SU-DHL-6 (cell line): ENCODE measurements around the gene GPC3.

ENCODE experiments used
- H2AFZ ChIP-seq: fragments of 200-600 bp; sonication (generic); 2 replicates; pipeline ENCODE4 v1.6.1; 2014; ENCODE audit warnings: low read depth, mild to moderate bottlenecking, moderate library complexity, mixed read lengths, antibody characterized with exemption, low read length; ENCODE audit not compliant: severe bottlenecking
- H3F3A ChIP-seq: fragments of 200-600 bp; shearing (Covaris generic); 2 replicates; pipeline ENCODE4 v1.6.0; 2016; ENCODE audit warnings: antibody characterized with exemption, mild to moderate bottlenecking; ENCODE audit not compliant: insufficient read depth
- H3K27ac ChIP-seq: fragments of 200-600 bp; sonication (generic); 2 replicates; pipeline ENCODE4 v1.5.1; 2016; ENCODE audit warnings: low read depth, mild to moderate bottlenecking, low read length, moderate library complexity, mixed read lengths
- H3K27me3 ChIP-seq: fragments of 200-600 bp; sonication (generic), shearing (Covaris generic); 2 replicates; pipeline ENCODE4 v1.6.0; 2014; ENCODE audit warnings: mild to moderate bottlenecking, low read length
- H3K36me3 ChIP-seq: fragments of 200-600 bp; sonication (generic); 2 replicates; pipeline ENCODE4 v1.6.1; 2014; ENCODE audit warnings: mild to moderate bottlenecking, low read length, mixed read lengths
- H3K4me2 ChIP-seq: fragments of 300-600, 200-600 bp; shearing (Covaris generic), sonication (generic); 2 replicates; pipeline ENCODE4 v1.6.0; 2014; ENCODE audit warnings: low read length, low read depth, mild to moderate bottlenecking; ENCODE audit not compliant: poor library complexity, severe bottlenecking
- H3K4me3 ChIP-seq: fragments of 200-600 bp; sonication (generic); 2 replicates; pipeline ENCODE4 v1.5.1; 2014; ENCODE audit warnings: antibody characterized with exemption, low read length, mild to moderate bottlenecking, mixed read lengths; ENCODE audit not compliant: insufficient read depth, poor library complexity, severe bottlenecking
- H3K79me2 ChIP-seq: fragments of 200-600 bp; sonication (generic); 2 replicates; pipeline ENCODE4 v1.6.1; 2014; ENCODE audit warnings: mild to moderate bottlenecking, low read length, moderate library complexity; ENCODE audit not compliant: insufficient read depth
- H3K9ac ChIP-seq: fragments of 200-600 bp; sonication (generic); 2 replicates; pipeline ENCODE4 v1.7.0; 2014; ENCODE audit warnings: mild to moderate bottlenecking, low read length
- H3K9me2 ChIP-seq: fragments of 200-600 bp; sonication (generic); replicated peaks from 2 replicates; pipeline ENCODE4 v1.6.1; 2014; ENCODE audit warnings: low read length; ENCODE audit not compliant: insufficient read depth
- H3K9me3 ChIP-seq: fragments of 200-600 bp; sonication (generic); 2 replicates; pipeline ENCODE4 v1.6.1; 2014; ENCODE audit warnings: low read length, mixed read lengths; ENCODE audit not compliant: insufficient read depth
- H4K20me1 ChIP-seq: fragments of 200-600 bp; sonication (generic); 2 replicates; pipeline ENCODE4 v1.6.1; 2014; ENCODE audit warnings: low read depth, mild to moderate bottlenecking, antibody characterized with exemption, low read length, moderate library complexity, mixed read lengths
- EZH2phosphoT487 ChIP-seq: fragments of 200-600 bp; sonication (generic), shearing (Covaris generic); conservative IDR thresholded peaks from 2 replicates; pipeline ENCODE4 v1.6.1; 2018; ENCODE audit warnings: mild to moderate bottlenecking, antibody characterized with exemption, low read length, moderate library complexity, mixed read lengths
- TF ChIP-seq, protein P1 (sequence below): fragments of 200-600 bp; sonication (generic); IDR thresholded peaks from one replicate; pipeline ENCODE4 v1.5.1; 2017; ENCODE audit warnings: antibody characterized with exemption, mild to moderate bottlenecking, low read length, moderate library complexity; ENCODE audit not compliant: insufficient read depth, poor library complexity, severe bottlenecking

GPC3 gene

DNA sequence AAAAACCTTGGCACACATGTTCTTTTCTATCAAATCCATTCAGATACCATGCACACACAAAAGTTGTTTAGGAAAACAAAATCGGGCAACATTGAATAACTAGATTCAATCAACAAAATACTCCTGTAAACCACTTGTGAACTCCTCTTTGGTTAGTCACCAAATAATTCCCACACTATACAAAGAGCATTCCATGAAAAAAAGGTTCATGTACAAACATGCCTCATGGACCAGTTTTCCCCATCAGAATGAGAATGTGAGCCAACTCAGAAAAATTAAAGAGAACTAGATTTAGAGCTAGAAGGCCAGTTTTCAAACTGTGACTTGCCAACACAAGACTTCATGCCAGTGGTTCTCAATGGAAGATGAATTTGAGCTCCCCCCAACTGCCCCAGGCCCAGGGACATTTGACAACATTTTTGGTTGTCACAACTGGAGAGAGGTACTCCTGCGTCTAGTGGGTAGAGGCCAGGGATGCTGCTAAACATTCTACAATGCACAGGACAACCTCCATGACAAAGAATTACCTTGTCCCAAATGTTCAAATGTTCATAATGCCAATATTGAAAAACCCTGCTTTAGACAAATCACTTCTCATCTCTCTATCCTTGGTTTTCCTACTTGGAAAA is 55.4 kb downstream of the GPC3 start:
- TF ChIP-seq, protein P1, sequence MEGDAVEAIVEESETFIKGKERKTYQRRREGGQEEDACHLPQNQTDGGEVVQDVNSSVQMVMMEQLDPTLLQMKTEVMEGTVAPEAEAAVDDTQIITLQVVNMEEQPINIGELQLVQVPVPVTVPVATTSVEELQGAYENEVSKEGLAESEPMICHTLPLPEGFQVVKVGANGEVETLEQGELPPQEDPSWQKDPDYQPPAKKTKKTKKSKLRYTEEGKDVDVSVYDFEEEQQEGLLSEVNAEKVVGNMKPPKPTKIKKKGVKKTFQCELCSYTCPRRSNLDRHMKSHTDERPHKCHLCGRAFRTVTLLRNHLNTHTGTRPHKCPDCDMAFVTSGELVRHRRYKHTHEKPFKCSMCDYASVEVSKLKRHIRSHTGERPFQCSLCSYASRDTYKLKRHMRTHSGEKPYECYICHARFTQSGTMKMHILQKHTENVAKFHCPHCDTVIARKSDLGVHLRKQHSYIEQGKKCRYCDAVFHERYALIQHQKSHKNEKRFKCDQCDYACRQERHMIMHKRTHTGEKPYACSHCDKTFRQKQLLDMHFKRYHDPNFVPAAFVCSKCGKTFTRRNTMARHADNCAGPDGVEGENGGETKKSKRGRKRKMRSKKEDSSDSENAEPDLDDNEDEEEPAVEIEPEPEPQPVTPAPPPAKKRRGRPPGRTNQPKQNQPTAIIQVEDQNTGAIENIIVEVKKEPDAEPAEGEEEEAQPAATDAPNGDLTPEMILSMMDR, result no peak
- no peak for TF ChIP-seq EZH2phosphoT487
- Histone ChIP-seq H3K9me2 (no peaks in the 10 kb centered on the region), H3K27ac (no peak overlapping the region), H3K36me3 (no peaks in the 10 kb centered on the region), H3K9ac (no peak overlapping the region), H3F3A (no peaks in the 10 kb centered on the region), H3K9me3 (no peaks in the 10 kb centered on the region), H3K4me2 (no peak overlapping the region), H3K27me3 (no peaks in the 10 kb centered on the region), H3K4me3 (no peak overlapping the region), H4K20me1 (no peaks in the 10 kb centered on the region), H2AFZ (no peak overlapping the region), H3K79me2 (no peaks in the 10 kb centered on the region)

DNA sequence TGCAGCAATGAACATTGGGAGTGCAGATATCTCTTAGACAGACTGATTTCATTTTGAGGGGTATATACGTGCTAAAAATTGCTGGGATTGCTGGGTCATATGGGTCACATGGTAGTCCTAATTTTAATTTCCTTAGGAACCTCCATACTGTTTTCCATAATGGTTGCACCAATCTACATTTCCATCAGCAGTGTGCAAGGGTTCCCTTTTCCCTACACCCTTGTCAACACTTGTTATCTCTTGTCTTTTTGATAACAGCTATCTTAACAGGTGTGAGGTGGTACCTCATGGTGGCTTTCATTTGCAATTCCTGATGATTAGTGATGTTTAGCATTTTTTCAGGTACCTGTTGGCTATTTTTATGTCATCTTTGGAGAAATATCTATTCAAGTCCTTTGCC is 57.0 kb downstream of the GPC3 start:
- Histone ChIP-seq H4K20me1 (no peaks in the 10 kb centered on the region), H3K4me3 (no peak overlapping the region), H3F3A (no peaks in the 10 kb centered on the region), H3K27me3 (no peaks in the 10 kb centered on the region), H3K79me2 (no peaks in the 10 kb centered on the region), H3K36me3 (no peaks in the 10 kb centered on the region), H3K4me2 (no peak overlapping the region), H3K27ac (no peak overlapping the region), H2AFZ (no peak overlapping the region), H3K9me3 (no peaks in the 10 kb centered on the region), H3K9me2 (no peaks in the 10 kb centered on the region), H3K9ac (no peak overlapping the region)
- TF ChIP-seq, protein P1, result no peak
- no peak for TF ChIP-seq EZH2phosphoT487

DNA sequence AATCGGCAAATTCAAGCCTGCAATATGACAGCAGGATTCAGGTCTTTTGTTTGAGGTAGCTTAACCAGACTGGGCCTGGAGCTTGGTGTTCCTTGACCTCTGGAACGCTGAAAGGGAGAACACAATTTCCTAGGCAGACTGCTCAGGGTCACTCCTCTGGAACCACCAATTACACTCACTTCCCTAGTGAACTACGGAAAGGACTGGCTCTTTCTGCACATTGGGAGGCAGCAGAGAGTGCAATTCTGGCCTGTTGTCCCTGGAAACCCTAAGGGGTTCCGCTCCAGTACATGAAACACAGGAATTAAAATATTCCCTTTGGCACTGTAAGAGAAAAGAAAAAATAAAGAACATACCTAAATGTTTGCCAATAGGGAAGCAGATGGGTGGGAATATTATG is 58.6 kb downstream of the GPC3 start:
- H3K36me3 ChIP-seq, result no peaks in the 10 kb centered on the region
- H3K4me3 ChIP-seq, result no peak overlapping the region
- no peaks in the 10 kb centered on the region for H3K27me3 ChIP-seq
- H3K4me2 ChIP-seq, result no peak overlapping the region
- no peaks in the 10 kb centered on the region for H3K9me2 ChIP-seq
- no peak overlapping the region for H3K9ac ChIP-seq
- H2AFZ ChIP-seq, result no peak overlapping the region
- no peak for TF ChIP-seq EZH2phosphoT487
- H3K79me2 ChIP-seq, result no peaks in the 10 kb centered on the region
- H3K9me3 ChIP-seq, result no peaks in the 10 kb centered on the region
- no peaks in the 10 kb centered on the region for H3F3A ChIP-seq
- no peaks in the 10 kb centered on the region for H4K20me1 ChIP-seq
- no peak overlapping the region for H3K27ac ChIP-seq

DNA sequence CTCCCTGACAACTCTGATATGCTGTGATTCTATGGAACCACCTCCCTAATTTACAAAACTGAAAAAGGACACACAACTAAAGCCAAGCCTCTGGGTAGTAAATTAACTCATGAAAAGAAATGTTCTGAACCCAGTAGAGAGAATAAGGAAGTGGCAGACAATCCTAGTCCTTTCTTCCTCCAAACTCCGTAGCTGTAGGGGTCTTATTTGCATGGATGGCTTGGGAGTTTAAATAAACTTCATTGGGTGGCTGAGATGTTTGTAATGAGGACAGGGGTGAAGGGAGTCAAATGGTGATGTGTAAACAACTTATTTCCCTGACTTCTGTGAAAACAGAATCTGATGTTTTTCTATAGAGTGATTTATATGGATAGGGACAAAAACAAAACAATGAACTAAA is 59.3 kb downstream of the GPC3 start:
- Histone ChIP-seq H3K9ac (no peak overlapping the region), H2AFZ (no peak overlapping the region), H3K4me3 (no peak overlapping the region), H3K4me2 (no peak overlapping the region), H3K27ac (no peak overlapping the region), H3K27me3 (no peaks in the 10 kb centered on the region), H3K79me2 (no peaks in the 10 kb centered on the region), H3K36me3 (no peaks in the 10 kb centered on the region), H3F3A (no peaks in the 10 kb centered on the region), H3K9me3 (no peaks in the 10 kb centered on the region), H3K9me2 (no peaks in the 10 kb centered on the region), H4K20me1 (no peaks in the 10 kb centered on the region)
- TF ChIP-seq EZH2phosphoT487, result no peak
- TF ChIP-seq, protein P1, result no peak
